GM19240 (cell line): ENCODE measurements around the gene PARP1.

Experiments used
- DNase-seq: peaks from one replicate; pipeline ENCODE4 v3.0.0; 2011; ENCODE audit warnings: low spot score; ENCODE audit not compliant: insufficient read length

Gene PARP1

GRCh38 chr1:226381226-226381998 lies 26.5 kb downstream of the PARP1 start:
- no peak for DNase-seq

GRCh38 chr1:226378071-226378470 lies 29.8 kb downstream of the PARP1 start:
- DNase-seq, result no peak

GRCh38 chr1:226376300-226376699 lies 31.6 kb downstream of the PARP1 start:
- no peak for DNase-seq

GRCh38 chr1:226373376-226373775 lies 34.5 kb downstream of the PARP1 start:
- DNase-seq, result no peak

GRCh38 chr1:226372885-226373284 lies 35.0 kb downstream of the PARP1 start:
- no peak for DNase-seq

- DNase-seq, result no peak
These were observed 35.9 kb downstream of the PARP1 start for GRCh38 chr1:226371866-226372490.

- DNase-seq, result no peak
These were observed 36.7 kb downstream of the PARP1 start for GRCh38 chr1:226371027-226371694.

GRCh38 chr1:226370144-226370923 lies 37.6 kb downstream of the PARP1 start:
- peak; percentile 61 for DNase-seq

GRCh38 chr1:226369110-226369509 lies 38.8 kb downstream of the PARP1 start:
- DNase-seq, result no peak

GRCh38 chr1:226366290-226366689 lies 41.6 kb downstream of the PARP1 start:
- no peak for DNase-seq

- no peak for DNase-seq
These were observed 42.1 kb downstream of the PARP1 start for GRCh38 chr1:226365831-226366231.

- no peak for DNase-seq
These were observed 42.9 kb downstream of the PARP1 start for GRCh38 chr1:226364901-226365565.

GRCh38 chr1:226364514-226364899 lies 43.4 kb downstream of the PARP1 start:
- no peak for DNase-seq

GRCh38 chr1:226363801-226364513 lies 43.9 kb downstream of the PARP1 start:
- no peak for DNase-seq

- DNase-seq, result no peak
These were observed 44.9 kb downstream of the PARP1 start for GRCh38 chr1:226362891-226363447.

- DNase-seq, result no peak
These were observed 45.5 kb downstream of the PARP1 start for GRCh38 chr1:226362361-226362760.

- no peak for DNase-seq
These were observed 47.7 kb downstream of the PARP1 start for GRCh38 chr1:226360106-226360746.

- no peak for DNase-seq
These were observed 50.5 kb downstream of the PARP1 start for GRCh38 chr1:226357416-226357815.

GRCh38 chr1:226355669-226356551 lies 52.0 kb downstream of the PARP1 start:
- DNase-seq, result no peak
